Choroid plexus epithelial cell (primary cell): ENCODE measurements around the gene RALB.
"Not testable (repeated sequence)": the region's sequence is repeated elsewhere in the genome, so short reads cannot be mapped to it uniquely, and the experiment has no call there.

Experiments used
- DNase-seq: peaks from one replicate; pipeline ENCODE4 v3.0.0-alpha.2; 2010; ENCODE audit warnings: low read depth
- H3K4me3 ChIP-seq: 2 replicates; pipeline ENCODE4 v1.5.1; 2011; ENCODE audit warnings: low read depth, mild to moderate bottlenecking, control low read depth, low read length, moderate library complexity
- TF ChIP-seq, protein P1 (sequence below): conservative IDR thresholded peaks from 2 replicates; pipeline ENCODE4 v1.5.1; 2011; ENCODE audit warnings: low read depth, mild to moderate bottlenecking, control low read depth, inconsistent platforms, low read length, moderate library complexity

The RALB gene

DNA sequence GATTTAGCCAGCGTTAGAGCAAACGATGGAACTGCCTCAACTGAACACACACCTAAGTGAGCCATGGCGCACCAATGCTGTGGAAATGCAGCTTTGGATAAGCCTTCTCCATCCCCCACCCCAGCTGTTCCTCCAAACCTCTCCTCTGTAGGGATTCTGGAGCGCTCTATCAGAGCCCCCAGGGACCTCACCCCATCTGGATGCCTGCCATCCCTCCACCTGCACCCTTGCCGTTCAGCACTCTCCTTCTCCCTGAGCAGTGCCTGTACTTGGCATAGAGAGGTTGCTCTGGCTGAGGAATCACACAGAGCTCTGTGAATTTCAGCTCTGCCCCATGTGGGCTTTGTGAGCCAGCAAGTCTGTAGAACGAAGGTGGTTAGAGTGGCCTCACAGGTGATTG, 50.5 kb downstream of the RALB start:
- TF ChIP-seq, protein P1, sequence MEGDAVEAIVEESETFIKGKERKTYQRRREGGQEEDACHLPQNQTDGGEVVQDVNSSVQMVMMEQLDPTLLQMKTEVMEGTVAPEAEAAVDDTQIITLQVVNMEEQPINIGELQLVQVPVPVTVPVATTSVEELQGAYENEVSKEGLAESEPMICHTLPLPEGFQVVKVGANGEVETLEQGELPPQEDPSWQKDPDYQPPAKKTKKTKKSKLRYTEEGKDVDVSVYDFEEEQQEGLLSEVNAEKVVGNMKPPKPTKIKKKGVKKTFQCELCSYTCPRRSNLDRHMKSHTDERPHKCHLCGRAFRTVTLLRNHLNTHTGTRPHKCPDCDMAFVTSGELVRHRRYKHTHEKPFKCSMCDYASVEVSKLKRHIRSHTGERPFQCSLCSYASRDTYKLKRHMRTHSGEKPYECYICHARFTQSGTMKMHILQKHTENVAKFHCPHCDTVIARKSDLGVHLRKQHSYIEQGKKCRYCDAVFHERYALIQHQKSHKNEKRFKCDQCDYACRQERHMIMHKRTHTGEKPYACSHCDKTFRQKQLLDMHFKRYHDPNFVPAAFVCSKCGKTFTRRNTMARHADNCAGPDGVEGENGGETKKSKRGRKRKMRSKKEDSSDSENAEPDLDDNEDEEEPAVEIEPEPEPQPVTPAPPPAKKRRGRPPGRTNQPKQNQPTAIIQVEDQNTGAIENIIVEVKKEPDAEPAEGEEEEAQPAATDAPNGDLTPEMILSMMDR, result no peak
- no peak overlapping the region for H3K4me3 ChIP-seq
- DNase-seq, result no peak

GRCh38 chr2:120305296-120305695, 52.6 kb downstream of the RALB start:
- TF ChIP-seq, protein P1, result peak; percentile 58
- no peak overlapping the region for H3K4me3 ChIP-seq
- DNase-seq, result peak; percentile 42

GRCh38 chr2:120305937-120306490, 53.4 kb downstream of the RALB start:
- TF ChIP-seq, protein P1, result no peak
- no peak for DNase-seq
- no peak overlapping the region for H3K4me3 ChIP-seq

DNA sequence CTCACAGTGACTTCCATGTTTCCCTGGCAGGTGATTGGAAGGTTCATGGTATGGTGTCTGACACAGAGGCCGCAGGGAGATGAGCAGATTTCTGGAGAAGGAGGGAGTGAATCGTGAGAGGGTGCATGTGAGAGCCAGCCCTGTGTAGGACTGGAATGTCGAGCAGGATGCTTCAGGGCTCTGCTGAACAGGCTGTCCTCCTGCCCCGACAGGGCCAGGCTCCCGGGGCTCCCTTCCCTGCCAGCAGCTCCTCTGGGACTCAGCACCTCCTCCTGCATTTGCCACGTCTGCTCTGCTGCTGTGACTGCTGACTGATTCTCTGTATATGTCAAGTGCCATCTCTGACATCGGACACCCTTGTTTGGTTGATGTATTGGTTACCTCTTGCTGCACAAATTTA, 54.8 kb downstream of the RALB start:
- TF ChIP-seq, protein P1, result no peak
- DNase-seq, result no peak
- H3K4me3 ChIP-seq, result no peak overlapping the region

DNA sequence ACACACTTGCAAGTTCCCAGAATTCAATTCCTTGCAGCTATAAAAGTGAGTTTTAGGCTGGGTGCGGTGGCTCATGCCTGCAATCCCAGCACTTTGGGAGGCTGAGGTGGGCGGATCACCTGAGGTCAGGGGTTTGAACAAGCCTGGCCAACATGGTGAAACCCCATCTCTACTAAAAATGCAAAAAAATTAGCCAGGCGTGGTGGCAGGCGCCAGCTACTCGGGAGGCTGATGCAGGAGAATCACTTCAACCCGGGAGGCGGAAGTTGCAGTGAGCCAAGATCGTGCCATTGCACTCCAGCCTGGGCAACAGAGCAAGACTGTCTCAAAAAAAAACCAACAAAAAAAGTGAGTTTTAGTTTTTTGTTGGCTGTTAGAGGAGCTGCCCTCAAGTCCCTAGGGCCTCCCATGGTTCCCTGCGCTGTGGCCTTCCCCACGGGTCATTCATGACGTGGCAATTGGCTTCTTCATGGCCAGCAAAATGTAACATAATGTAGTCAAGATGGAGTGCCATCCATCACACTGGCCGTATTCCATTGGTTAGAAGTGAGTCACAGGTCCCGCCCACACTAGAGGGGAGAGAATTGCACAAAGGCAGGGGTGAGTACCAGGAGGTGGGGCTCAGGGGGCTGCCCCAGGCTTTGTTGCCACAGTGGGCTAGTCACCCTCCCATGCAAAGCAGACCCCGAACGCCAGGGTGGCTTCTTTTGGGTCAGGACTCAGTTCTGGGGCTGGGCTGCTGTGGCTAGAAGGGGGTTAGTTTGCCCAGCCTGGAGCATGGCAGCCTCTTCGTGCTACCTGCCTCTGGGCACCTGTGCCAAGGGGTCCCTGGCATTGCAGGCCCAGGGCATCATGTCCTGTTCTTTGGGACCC, 55.6 kb downstream of the RALB start:
- H3K4me3 ChIP-seq, result no peak overlapping the region
- TF ChIP-seq, protein P1, result no peak
- no peak for DNase-seq

- no peak overlapping the region for H3K4me3 ChIP-seq
- TF ChIP-seq, protein P1, result no peak
- no peak for DNase-seq
These were observed 57.5 kb downstream of the RALB start for GRCh38 chr2:120310136-120310535.

DNA sequence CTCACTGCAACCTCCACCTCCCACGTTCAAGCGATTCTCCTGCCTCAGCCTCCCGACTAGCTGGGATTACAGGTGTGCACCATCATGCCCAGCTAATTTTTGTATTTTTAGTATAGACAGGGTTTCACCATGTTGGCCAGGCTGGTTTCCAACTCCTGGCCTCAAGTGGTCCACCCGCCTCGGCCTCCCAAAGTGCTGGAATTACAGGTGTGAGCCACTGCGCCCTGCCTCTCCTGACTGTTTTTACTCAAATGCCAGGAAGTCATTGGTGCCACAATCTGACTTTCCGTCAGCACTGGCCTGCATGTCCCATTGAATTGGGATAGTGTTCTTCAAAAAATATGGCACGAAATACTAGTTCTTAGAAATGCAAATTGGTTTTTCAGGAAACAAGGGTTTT, 58.2 kb downstream of the RALB start:
- DNase-seq, H3K4me3 ChIP-seq: not testable (repeated sequence)
